ENCODE results near the gene RNFT2. TPM values are rescaled to one million over a fixed set of nuclear protein-coding genes. Genes with fewer than 3 reads are reported as not detected.
A peak's percentile ranks its signal among the peaks of the same experiment; 100 is the strongest.
"Not testable (repeated sequence)": the region's sequence is repeated elsewhere in the genome, so short reads cannot be mapped to it uniquely, and the experiment has no call there.

RNFT2 gene
- total RNA-seq, 1 donor = 2.3 TPM

DNA sequence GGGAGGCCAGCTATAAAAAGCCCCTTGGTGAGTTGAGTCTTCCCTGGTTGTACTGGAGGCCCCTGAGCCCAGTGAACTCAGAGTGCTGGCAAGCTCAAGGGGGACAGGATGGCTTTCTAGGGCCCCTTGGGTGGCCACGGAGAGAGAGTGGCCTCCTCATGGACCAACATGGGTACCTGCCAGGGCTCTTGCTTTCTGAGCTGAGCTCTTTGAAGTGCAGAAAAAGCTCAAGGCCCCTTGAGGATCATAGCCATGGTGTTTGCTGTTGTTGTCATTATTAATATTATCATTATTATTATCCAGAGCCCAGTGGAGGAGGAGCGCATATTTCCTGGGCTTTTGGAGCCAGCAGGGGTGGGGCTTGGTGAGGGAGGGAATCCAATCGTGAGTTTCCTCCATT is 6.7 kb downstream of the RNFT2 start:
- no peak overlapping the region for H3K4me3 ChIP-seq (ENCODE audit: low read depth, low read length)
- no peak for TF ChIP-seq CTCF (IDR thresholded peaks at IDR 0.05; ENCODE audit: insufficient read depth, low read length)
- no peak for DNase-seq (ENCODE audit: low read depth)

GRCh38 chr12:116745554-116745953 is 7.4 kb downstream of the RNFT2 start:
- DNase-seq (ENCODE audit: low read depth) = no peak
- no peak overlapping the region for H3K4me3 ChIP-seq (ENCODE audit: low read depth, low read length)
- no peak for TF ChIP-seq CTCF (IDR thresholded peaks at IDR 0.05; ENCODE audit: insufficient read depth, low read length)

DNA sequence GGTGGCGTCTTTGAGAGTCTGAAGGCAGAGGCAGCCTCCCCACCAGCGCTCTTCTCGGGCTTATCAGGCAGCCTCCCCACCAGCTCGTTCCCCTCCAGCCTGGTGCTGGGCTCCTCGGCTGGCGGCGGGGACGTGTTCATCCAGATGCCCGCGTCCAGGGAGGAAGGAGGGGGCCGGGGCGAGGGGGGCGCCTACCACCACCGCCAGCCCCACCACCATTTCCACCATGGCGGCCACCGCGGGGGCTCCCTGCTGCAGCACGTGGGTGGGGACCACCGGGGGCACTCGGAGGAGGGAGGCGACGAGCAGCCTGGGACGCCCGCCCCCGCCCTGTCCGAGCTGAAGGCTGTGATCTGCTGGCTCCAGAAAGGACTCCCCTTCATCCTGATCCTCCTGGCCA is 11.8 kb downstream of the RNFT2 start:
- H3K4me3 ChIP-seq (ENCODE audit: low read depth, low read length) = no peak overlapping the region
- DNase-seq (ENCODE audit: low read depth) = no peak
- TF ChIP-seq CTCF (IDR thresholded peaks at IDR 0.05; ENCODE audit: insufficient read depth, low read length) = no peak

DNA sequence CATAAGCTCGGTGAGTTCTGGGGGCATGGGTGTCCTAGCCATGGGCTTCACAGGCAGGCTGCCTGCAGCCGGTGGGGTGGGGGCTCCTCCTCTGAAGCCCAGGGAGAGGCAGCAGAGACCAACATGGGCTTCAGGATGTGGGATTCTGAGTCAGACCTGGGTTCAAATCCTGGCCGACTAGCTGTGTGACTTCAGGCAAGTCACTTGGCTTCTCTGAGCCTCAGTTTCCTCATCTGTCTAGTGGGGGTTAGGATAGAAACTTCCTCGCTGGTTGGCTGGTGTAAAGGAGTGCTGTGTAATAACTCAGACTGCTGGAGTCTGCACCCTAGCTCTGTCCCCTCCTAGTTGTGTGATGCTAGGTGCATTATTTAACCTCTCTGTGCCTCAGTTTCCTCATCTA is 12.2 kb downstream of the RNFT2 start:
- H3K4me3 ChIP-seq (ENCODE audit: low read depth, low read length) = no peak overlapping the region
- DNase-seq (ENCODE audit: low read depth) = no peak
- TF ChIP-seq CTCF (IDR thresholded peaks at IDR 0.05; ENCODE audit: insufficient read depth, low read length) = no peak

- H3K4me3 ChIP-seq (ENCODE audit: low read depth, low read length); DNase-seq (ENCODE audit: low read depth): not testable (repeated sequence)
Measured at GRCh38 chr12:116754097-116754496, 16.0 kb downstream of the RNFT2 start.

DNA sequence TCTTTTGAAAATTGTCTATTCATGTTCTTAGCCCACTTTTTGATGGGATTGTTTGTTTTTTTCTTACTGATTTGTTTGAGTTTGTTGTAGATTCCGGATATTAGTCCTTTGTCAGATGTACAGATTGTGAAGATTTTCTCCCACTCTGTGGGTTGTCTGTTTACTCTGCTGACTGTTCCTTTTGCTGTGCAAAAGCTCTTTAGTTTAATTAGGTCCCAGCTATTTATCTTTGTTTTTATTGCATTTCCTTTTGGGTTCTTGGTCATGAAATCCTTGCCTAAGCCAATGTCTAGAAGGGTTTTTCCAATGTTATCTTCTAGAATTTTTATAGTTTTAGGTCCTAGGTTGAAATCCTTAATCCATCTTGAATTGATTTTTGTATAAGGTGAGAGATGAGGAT is 16.7 kb downstream of the RNFT2 start:
- H3K4me3 ChIP-seq (ENCODE audit: low read depth, low read length); DNase-seq (ENCODE audit: low read depth): not testable (repeated sequence)

- H3K4me3 ChIP-seq (ENCODE audit: low read depth, low read length) = no peak overlapping the region
- DNase-seq (ENCODE audit: low read depth) = peak; percentile 51
- TF ChIP-seq CTCF (IDR thresholded peaks at IDR 0.05; ENCODE audit: insufficient read depth, low read length) = no peak
Measured at GRCh38 chr12:116759783-116760621, 21.9 kb downstream of the RNFT2 start.

- TF ChIP-seq CTCF (IDR thresholded peaks at IDR 0.05; ENCODE audit: insufficient read depth, low read length) = no peak
- DNase-seq (ENCODE audit: low read depth) = no peak
- no peak overlapping the region for H3K4me3 ChIP-seq (ENCODE audit: low read depth, low read length)
Measured at GRCh38 chr12:116760622-116761020, 22.5 kb downstream of the RNFT2 start.
